ENCODE results near the gene GPR152.

The GPR152 gene

GRCh38 chr11:67464411-67465188 is 12.1 kb upstream of the GPR152 start:
- peak; percentile 88 for DNase-seq

- DNase-seq, result no peak
Measured at GRCh38 chr11:67463680-67464410, 11.3 kb upstream of the GPR152 start.

DNA sequence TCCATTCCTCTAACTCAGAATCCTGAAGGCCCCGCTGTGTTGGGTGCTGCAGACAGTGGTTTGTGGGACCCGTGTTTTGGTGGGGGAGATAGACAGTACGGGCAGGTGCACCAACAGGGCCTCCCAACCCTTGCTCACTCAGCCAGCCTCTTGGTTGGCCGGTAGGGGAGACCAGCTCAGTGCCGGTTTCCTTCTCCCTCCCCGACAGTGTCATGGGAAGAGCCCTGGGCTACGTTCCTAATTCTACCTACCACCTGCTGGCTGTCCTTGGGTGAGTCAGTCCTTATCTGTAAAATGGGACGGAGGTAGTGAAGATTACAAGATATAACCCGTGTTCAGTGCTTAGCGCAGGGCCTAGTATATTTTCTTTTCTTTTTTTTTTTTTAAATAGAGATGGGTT is 10.7 kb upstream of the GPR152 start:
- no peak for DNase-seq

DNA sequence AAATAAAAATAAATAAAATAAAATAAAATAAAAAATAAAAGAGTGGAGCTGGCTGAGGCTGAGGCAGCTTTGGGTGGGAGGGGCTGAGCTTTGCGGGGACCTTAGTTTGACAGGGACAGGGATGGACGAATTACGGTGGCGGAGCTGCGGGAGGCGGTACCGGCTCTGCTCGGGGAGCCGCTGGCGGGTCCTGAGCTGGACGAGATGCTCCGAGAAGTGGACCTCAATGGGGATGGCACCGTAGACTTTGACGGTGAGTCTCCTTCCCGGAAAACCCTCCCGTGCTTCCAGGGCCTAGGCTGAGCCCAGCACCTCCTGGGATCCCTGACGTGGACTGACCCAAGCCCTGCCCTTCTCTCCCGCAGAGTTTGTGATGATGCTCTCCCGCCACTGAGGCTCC is 5.7 kb upstream of the GPR152 start:
- no peak for DNase-seq

DNA sequence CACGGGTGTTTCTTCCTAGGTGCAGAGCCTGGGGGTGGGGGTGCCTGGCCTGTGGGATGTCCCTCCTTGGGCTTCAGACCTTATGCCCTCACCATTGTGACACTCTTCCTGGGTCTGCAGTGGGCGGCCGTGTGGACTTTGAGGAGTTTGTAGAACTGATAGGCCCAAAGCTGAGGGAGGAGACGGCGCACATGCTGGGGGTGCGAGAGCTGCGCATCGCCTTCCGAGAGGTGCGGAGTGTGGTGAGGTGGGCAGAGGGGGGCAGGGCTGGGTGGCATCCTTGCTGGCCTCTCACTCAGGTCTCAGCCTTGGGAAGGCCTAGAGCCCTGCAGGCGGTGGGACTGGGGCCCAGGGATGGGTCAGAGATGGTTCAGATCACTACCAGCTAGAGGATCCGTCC is 4.9 kb upstream of the GPR152 start:
- no peak for DNase-seq

- DNase-seq, result no peak
Measured at GRCh38 chr11:67456068-67456705, 3.7 kb upstream of the GPR152 start.

DNA sequence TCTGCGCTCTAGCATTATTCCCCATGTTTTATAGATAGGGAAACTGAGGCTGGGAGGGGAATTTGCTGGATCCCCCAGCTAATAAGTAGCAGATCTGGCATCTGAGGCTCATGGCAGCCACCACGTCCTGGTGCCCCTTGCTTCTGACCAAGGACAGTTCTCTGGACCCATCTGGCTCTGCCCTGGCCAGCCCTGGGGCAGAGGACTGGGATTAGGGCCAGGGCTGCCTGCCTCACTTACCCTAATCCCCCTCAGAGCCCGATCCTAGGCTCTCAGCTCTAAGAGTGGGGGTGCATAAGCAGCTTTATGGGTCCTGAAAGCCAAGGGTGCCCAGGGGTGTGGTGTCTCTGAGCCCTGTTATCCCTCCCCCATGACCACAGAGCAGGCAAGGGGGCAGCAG is 2.5 kb upstream of the GPR152 start, which contains the start of gene CABP4:
Gene CABP4 (plus strand): TSS at position 301 of the 400 bp plus-strand sequence. CDS start 70 bp downstream, at position 371.
- no peak for DNase-seq

DNA sequence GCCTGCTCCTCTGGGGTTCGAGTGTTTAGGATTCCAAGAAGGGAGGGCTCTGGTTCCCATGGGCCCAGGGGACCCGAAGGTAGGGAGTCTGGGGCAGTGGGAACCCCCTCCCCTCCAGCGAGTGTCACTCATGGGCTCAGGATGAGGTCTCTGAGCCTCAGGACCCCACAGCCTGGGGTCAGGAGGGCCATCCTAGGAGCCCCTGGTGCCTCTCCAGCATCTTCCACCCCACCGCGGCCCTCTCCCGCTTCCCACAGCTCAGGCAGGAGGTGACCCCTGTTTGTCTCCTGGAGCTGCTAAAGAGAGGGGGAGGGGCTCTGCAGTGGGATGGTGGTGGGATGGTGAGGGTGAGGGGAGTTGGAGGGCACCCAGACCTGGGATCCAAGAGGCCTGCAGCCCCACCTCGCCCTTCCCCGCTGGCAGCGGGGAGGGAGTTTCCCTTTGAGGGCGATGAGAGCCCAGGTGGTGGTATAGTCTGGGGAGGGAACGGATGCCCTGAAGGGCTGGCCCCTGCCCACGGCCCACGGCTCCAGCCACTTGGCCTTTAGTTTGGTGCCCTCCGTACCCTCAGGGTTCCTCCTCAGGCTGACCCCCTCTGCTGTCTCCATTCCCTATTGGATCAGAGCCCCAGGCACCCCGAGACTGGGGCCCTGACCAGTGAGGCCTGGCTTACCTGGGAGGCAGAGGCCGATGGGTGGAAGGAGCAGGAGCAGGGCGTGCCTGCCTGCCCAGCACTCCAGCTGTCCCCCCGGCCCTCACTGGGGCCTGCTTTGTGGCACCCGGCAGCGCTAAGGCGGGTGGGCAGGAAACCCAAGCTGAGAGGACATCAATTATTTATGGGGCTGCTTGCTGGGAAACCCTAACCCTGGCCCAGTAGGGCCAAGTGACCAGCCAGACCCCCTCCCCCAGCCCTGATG is 1.5 kb upstream of the GPR152 start:
- no peak for DNase-seq

DNA sequence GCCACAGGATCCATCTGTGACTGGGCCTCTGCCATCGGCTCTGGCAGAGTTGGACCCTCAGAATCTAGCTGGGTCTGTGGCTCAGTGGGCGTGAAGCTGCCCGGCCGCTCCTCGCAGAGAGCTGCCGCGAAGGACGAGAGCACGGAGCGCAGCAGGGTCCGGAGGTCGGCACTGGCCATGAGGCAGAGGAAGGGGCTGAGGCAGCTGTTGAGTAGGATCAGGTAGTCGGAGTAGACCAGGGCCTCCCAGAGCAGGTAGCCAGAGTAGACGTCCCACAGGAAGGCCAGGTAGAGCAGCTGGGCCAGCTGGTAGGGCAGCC is 912 bp downstream of the GPR152 start:
- no peak for DNase-seq

GRCh38 chr11:67450796-67451657 is 1.5 kb downstream of the GPR152 start:
- DNase-seq, result no peak

GRCh38 chr11:67449116-67449844 is 3.2 kb downstream of the GPR152 start:
- no peak for DNase-seq

DNA sequence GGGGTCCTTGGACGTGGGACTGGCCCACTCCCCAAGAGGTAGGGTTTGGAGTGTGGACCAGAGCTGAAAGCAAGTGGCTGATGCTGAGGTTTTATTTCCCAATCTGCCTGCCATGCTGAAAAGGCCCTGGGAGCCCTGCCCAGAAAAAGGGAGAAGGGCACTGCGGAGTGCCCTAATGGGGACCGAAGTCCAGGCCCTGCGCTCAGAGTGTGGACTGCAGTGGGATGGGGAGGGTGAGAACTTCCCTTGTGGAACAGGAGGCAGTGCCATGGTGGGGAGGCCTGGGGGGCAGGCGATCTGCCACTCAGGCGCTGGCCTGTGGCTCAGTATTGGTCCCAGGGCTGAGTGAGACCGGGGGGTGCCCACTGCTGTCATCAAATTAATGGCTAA is 4.3 kb downstream of the GPR152 start:
- DNase-seq, result no peak

- DNase-seq, result no peak
Measured at GRCh38 chr11:67445515-67445914, 7.0 kb downstream of the GPR152 start.

DNA sequence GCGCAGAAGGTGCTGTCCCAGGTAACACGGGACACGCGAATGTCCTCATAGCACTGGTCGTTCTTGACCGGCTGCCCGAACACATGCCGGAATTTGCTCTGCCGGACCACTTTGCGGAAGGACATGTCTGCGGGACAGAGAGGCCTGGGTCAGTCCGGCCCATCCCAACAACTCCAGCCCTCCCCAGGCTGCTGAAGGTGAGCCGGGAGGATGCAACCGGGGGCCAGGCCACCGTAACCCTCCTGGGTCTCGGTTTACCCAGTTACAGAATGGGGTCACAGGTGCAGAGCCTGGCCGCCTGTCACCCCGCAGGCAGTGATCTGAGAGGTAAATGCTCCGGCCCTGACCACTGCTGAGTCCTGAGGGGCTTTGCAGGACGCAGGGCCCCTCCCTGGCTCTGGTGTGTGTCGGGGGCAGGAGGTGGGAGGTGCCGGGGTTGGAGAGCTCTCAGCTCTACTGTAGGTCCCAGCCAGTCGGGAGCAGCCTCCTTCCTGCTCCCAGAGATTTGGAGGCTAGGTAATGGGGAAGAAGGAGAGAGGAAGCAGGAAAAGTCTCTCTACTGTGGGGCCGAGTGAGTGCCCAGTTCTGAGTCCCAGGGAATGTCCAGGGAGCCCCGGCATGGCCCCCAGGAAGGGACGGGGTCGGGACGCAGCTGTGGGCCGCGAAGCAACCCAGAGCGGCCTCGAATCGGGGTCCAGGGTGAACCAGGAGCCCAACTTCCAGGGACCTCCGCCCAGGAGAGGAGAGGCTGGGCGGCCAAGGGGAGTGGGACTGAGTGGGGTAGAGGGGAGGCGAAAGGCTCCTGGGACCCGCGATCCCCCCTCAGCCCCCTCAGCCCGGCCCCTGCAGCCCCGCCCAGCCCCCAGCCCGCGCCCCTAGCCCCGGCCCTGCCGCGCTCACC is 9.8 kb downstream of the GPR152 start:
- no peak for DNase-seq

DNA sequence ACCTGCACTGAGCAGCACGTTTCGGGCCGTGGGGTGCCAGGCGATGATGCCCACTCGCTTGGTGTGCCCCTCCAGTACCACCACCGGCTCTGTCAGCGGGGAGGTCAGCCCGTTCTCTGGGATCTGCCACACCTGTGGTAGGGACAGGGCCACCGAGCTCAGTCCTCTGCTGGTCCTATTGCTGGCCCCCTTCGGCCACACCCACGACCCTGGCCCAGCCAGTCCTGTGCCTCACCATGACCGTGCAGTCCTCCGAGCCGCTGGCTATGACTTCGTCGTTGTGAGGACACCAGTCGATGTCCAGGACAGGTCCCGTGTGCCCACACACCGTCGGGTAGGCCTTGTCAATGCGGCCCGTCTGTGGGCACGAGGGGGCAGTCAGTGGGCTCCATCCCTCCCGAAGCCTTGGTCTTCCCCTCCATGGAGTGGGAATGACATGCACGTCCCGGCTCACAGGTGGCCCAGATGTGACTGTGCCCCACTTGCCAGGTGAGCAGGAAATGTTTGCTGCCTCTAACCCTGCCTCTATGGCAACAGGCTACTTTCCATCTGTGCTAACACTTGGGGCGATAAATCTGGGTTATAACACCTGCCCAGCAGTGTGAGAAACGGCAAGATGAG is 10.7 kb downstream of the GPR152 start:
- no peak for DNase-seq

GRCh38 chr11:67441098-67441563 is 11.4 kb downstream of the GPR152 start:
- no peak for DNase-seq

- no peak for DNase-seq
Measured at GRCh38 chr11:67440229-67441097, 12.1 kb downstream of the GPR152 start.
